Endothelial cell (in vitro differentiated cells): ENCODE data around the gene CFAP73. TPM values are rescaled to one million over a fixed set of nuclear protein-coding genes. Genes with fewer than 3 reads are reported as not detected.

Source experiments
- DNase-seq: peaks from one replicate; pipeline ENCODE4 v3.0.0; 2021; ENCODE audit warnings: low spot score
- H3K27ac Mint-ChIP-seq: one replicate; pipeline ENCODE4 v1.8.0; 2021; ENCODE audit warnings: mixed read lengths, inconsistent platforms; ENCODE audit not compliant: unreplicated experiment
- H3K27me3 Mint-ChIP-seq: one replicate; pipeline ENCODE4 v1.8.0; 2021; ENCODE audit warnings: mild to moderate bottlenecking, moderate library complexity, mixed read lengths, inconsistent platforms; ENCODE audit not compliant: unreplicated experiment
- H3K36me3 Mint-ChIP-seq: one replicate; pipeline ENCODE4 v1.8.0; 2021; ENCODE audit warnings: mild to moderate bottlenecking, low read depth, mixed read lengths, inconsistent platforms; ENCODE audit not compliant: unreplicated experiment
- H3K4me1 Mint-ChIP-seq: one replicate; pipeline ENCODE4 v1.8.0; 2021; ENCODE audit warnings: mild to moderate bottlenecking, mixed read lengths, inconsistent platforms; ENCODE audit not compliant: unreplicated experiment
- H3K4me3 Mint-ChIP-seq: one replicate; pipeline ENCODE4 v1.8.0; 2021; ENCODE audit warnings: mild to moderate bottlenecking, mixed read lengths, inconsistent platforms; ENCODE audit not compliant: unreplicated experiment
- H3K9me3 Mint-ChIP-seq: one replicate; pipeline ENCODE4 v1.8.0; 2021; ENCODE audit warnings: mixed read lengths, inconsistent platforms; ENCODE audit not compliant: unreplicated experiment
- CTCF ChIP-seq: fragments of 200-600 bp; sonication (generic); IDR thresholded peaks from one replicate; pipeline ENCODE4 v1.5.0; 2021; ENCODE audit warnings: antibody characterized with exemption; ENCODE audit not compliant: unreplicated experiment
- total RNA-seq: library from RNA; stranded (reverse); fragmentation: NEBNext Ultra II Directional; extraction: Animal tissue kit (Norgen Biotek cat#: 25700); gene quantifications from one replicate; pipeline ENCODE4 v1.2.1, GENCODE V29; 2021; ENCODE audit not compliant: unreplicated experiment

Gene CFAP73
- total RNA-seq, 1 donor from 2014 or later: not detected

- Mint-ChIP-seq H3K4me3 (no peak overlapping the region), H3K9me3 (no peaks in the 10 kb centered on the region), H3K27ac (no peak overlapping the region), H3K27me3 (peaks cover 3% of the 10 kb centered on the region), H3K36me3 (no peaks in the 10 kb centered on the region), H3K4me1 (peaks cover 6% of the 10 kb centered on the region)
- no peak for TF ChIP-seq CTCF
- no peak for DNase-seq
Observed at GRCh38 chr12:113109872-113110599, 39.5 kb upstream of the CFAP73 start.

GRCh38 chr12:113111247-113111646 is 38.3 kb upstream of the CFAP73 start:
- H3K36me3 Mint-ChIP-seq: no peaks in the 10 kb centered on the region
- no peak overlapping the region for H3K4me3 Mint-ChIP-seq
- H3K27ac Mint-ChIP-seq: no peak overlapping the region
- H3K4me1 Mint-ChIP-seq: peaks cover 6% of the 10 kb centered on the region
- TF ChIP-seq CTCF: no peak
- no peak for DNase-seq
- peaks cover 3% of the 10 kb centered on the region for H3K27me3 Mint-ChIP-seq
- no peaks in the 10 kb centered on the region for H3K9me3 Mint-ChIP-seq

GRCh38 chr12:113112043-113112899 is 37.3 kb upstream of the CFAP73 start:
- no peak overlapping the region for H3K4me3 Mint-ChIP-seq
- no peak for DNase-seq
- peaks cover 1% of the 10 kb centered on the region for H3K27me3 Mint-ChIP-seq
- no peaks in the 10 kb centered on the region for H3K9me3 Mint-ChIP-seq
- no peaks in the 10 kb centered on the region for H3K4me1 Mint-ChIP-seq
- no peaks in the 10 kb centered on the region for H3K36me3 Mint-ChIP-seq
- no peak overlapping the region for H3K27ac Mint-ChIP-seq
- no peak for TF ChIP-seq CTCF

GRCh38 chr12:113113397-113113796 is 36.1 kb upstream of the CFAP73 start:
- H3K27me3 Mint-ChIP-seq: peaks cover 1% of the 10 kb centered on the region
- no peaks in the 10 kb centered on the region for H3K4me1 Mint-ChIP-seq
- no peaks in the 10 kb centered on the region for H3K36me3 Mint-ChIP-seq
- no peak for TF ChIP-seq CTCF
- H3K27ac Mint-ChIP-seq: no peak overlapping the region
- no peak for DNase-seq
- no peaks in the 10 kb centered on the region for H3K9me3 Mint-ChIP-seq
- H3K4me3 Mint-ChIP-seq: no peak overlapping the region
